A549 (cell line): ENCODE data around the gene KCNQ1. TPM values are rescaled to one million over a fixed set of nuclear protein-coding genes. Genes with fewer than 3 reads are reported as not detected.
A peak's percentile ranks its signal among the peaks of the same experiment; 100 is the strongest.

Experiments
- ATAC-seq, 2 experiments: fragments of 200-7000 bp in 1 of 2; fragments of >200 bp in 1 of 2; cut with Nextera tagmentation in 1 of 2; cut with Tn5 transposase in 1 of 2; 3 replicates each; pipeline versions ENCODE4 v1.8.0 to v1.9.1; 2018 to 2020; ENCODE audit warnings: mild to moderate bottlenecking in 1 of 2, moderate library complexity in 1 of 2
- CTCF ChIA-PET: fragments of 300-600 bp; sonication (Branson Sonifier 250); formaldehyde crosslinking; extraction: SDS; loops from one replicate; lab custom pipeline; 2021; ENCODE audit warnings: antibody characterized with exemption, inconsistent platforms; lab: Yijun Ruan, JAX
- POLR2A ChIA-PET: fragments of 350-600 bp; formaldehyde crosslinking; extraction: SDS; loops from one replicate; lab custom pipeline; 2021; ENCODE audit warnings: antibody characterized with exemption, inconsistent platforms; lab: Yijun Ruan, JAX
- DNase-seq, 2 experiments: peaks; one replicate each; pipeline versions ENCODE4 v3.0.0 to v3.0.0-alpha.2; 2011 to 2016; ENCODE audit warnings: low read depth in 1 of 2, low spot score in 1 of 2
- FAIRE-seq: peaks from 2 replicates; lab custom pipeline; 2011; peaks lifted over from hg19 to GRCh38; lab: Jason Lieb, UNC
- H3K27ac ChIP-seq, 2 experiments: fragments of >200 bp; sonication (Bioruptor Twin); formaldehyde crosslinking; 3 replicates each; pipeline ENCODE4 v1.5.1; 2016 to 2017
- H3K4me1 ChIP-seq: fragments of >200 bp; sonication (Bioruptor Twin); formaldehyde crosslinking; 3 replicates; pipeline ENCODE4 v1.6.1; 2016
- H3K4me2 ChIP-seq: fragments of >200 bp; sonication (Bioruptor Twin); formaldehyde crosslinking; 3 replicates; pipeline ENCODE4 v1.6.1; 2016
- H3K4me3 ChIP-seq: fragments of >200 bp; sonication (Bioruptor Twin); formaldehyde crosslinking; 3 replicates; pipeline ENCODE4 v1.5.1; 2016
- H3K9me3 ChIP-seq: fragments of >200 bp; sonication (Bioruptor Twin); formaldehyde crosslinking; 3 replicates; pipeline ENCODE4 v1.6.1; 2016
- BHLHE40 ChIP-seq: IDR thresholded peaks from 2 replicates; pipeline ENCODE4 v1.6.1; 2012; ENCODE audit warnings: low read depth, low read length, inconsistent platforms
- CHD4 ChIP-seq: fragments of 200-600 bp; sonication (generic); IDR thresholded peaks from 2 replicates; pipeline ENCODE4 v1.6.1; 2016; ENCODE audit warnings: antibody characterized with exemption, mild to moderate bottlenecking, borderline replicate concordance
- CTCF ChIP-seq: fragments of >200 bp; sonication (Bioruptor Twin); formaldehyde crosslinking; IDR thresholded peaks from 3 replicates; pipeline ENCODE4 v1.5.1; 2016
- EHMT2 ChIP-seq: fragments of 200-600 bp; sonication (generic); IDR thresholded peaks from 2 replicates; pipeline ENCODE4 v1.6.1; 2016; ENCODE audit warnings: antibody characterized with exemption, low read depth, mild to moderate bottlenecking, moderate library complexity
- EP300 ChIP-seq, 2 experiments: fragments of >200 bp; sonication (Bioruptor Twin); formaldehyde crosslinking; IDR thresholded peaks; 2 replicates in 1 of 2; 3 replicates in 1 of 2; pipeline ENCODE4 v1.6.1; 2016 to 2017
- FOSB ChIP-seq: fragments of 250-450 bp; sonication (Bioruptor Pico); IDR thresholded peaks from 2 replicates; pipeline ENCODE4 v1.5.0; 2020; ENCODE audit warnings: mild to moderate bottlenecking, moderate library complexity
- HEYL ChIP-seq: fragments of 250-450 bp; sonication (Bioruptor Pico); IDR thresholded peaks from 2 replicates; pipeline ENCODE4 v1.8.0; 2021; ENCODE audit warnings: mild to moderate bottlenecking, moderate library complexity
- HMGXB4 ChIP-seq: fragments of 250-450 bp; sonication (Bioruptor Pico); IDR thresholded peaks from 2 replicates; pipeline ENCODE4 v1.5.0; 2021; ENCODE audit warnings: mild to moderate bottlenecking, moderate library complexity, borderline replicate concordance
- HOXA7 ChIP-seq: fragments of 250-450 bp; sonication (Bioruptor Pico); IDR thresholded peaks from 2 replicates; pipeline ENCODE4 v1.5.0; 2020; ENCODE audit warnings: mild to moderate bottlenecking, moderate library complexity
- HOXB13 ChIP-seq: fragments of 250-450 bp; sonication (Bioruptor Pico); IDR thresholded peaks from 2 replicates; pipeline ENCODE4 v1.5.0; 2020; ENCODE audit warnings: low read depth, mild to moderate bottlenecking, moderate library complexity
- HOXB5 ChIP-seq: fragments of 250-450 bp; sonication (Bioruptor Pico); IDR thresholded peaks from 2 replicates; pipeline ENCODE4 v1.5.0; 2020; ENCODE audit warnings: mild to moderate bottlenecking, moderate library complexity
- JUNB ChIP-seq: fragments of >200 bp; sonication (Bioruptor Twin); formaldehyde crosslinking; IDR thresholded peaks from 2 replicates; pipeline ENCODE4 v1.6.1; 2016
- KDM5A ChIP-seq: fragments of 200-600 bp; sonication (generic); IDR thresholded peaks from 2 replicates; pipeline ENCODE4 v1.6.1; 2016; ENCODE audit warnings: antibody characterized with exemption, mild to moderate bottlenecking
- MAZ ChIP-seq: fragments of 150-350 bp; IDR thresholded peaks from 2 replicates; pipeline ENCODE4 v1.6.1; 2014; ENCODE audit warnings: antibody characterized with exemption, low read depth, low read length, borderline replicate concordance
- POLR2AphosphoS2 ChIP-seq: conservative IDR thresholded peaks from 2 replicates; pipeline ENCODE4 v1.6.1; 2012; ENCODE audit warnings: low read length, improper control_type of control experiment, inconsistent platforms
- RARB ChIP-seq: fragments of 250-450 bp; sonication (Bioruptor Pico); IDR thresholded peaks from 2 replicates; pipeline ENCODE4 v1.8.0; 2021; ENCODE audit warnings: mild to moderate bottlenecking, moderate library complexity
- RCOR1 ChIP-seq: fragments of 150-350 bp; IDR thresholded peaks from 2 replicates; pipeline ENCODE4 v1.6.1; 2014; ENCODE audit warnings: antibody characterized with exemption, low read length, low read depth
- RNF2 ChIP-seq: fragments of 200-600 bp; sonication (generic); IDR thresholded peaks from 2 replicates; pipeline ENCODE4 v1.6.1; 2016; ENCODE audit warnings: low read depth, mild to moderate bottlenecking, antibody characterized with exemption, moderate library complexity, borderline replicate concordance
- SREBF2 ChIP-seq: fragments of 450-650 bp; IDR thresholded peaks from 2 replicates; pipeline ENCODE4 v1.6.1; 2014; ENCODE audit warnings: mild to moderate bottlenecking, moderate library complexity
- TP53 ChIP-seq: fragments of 250-450 bp; sonication (Bioruptor Pico); IDR thresholded peaks from 2 replicates; pipeline ENCODE4 v1.5.0; 2021; ENCODE audit warnings: mild to moderate bottlenecking, moderate library complexity
- USF2 ChIP-seq: fragments of 450-650 bp; IDR thresholded peaks from 2 replicates; pipeline ENCODE4 v1.6.1; 2014; ENCODE audit warnings: antibody characterized with exemption
- ZFP36 ChIP-seq: fragments of 450-650 bp; IDR thresholded peaks from 2 replicates; pipeline ENCODE4 v1.6.1; 2014; ENCODE audit warnings: borderline replicate concordance; ENCODE audit not compliant: partially characterized antibody
- WGBS: methylation state at CpG from one replicate; pipeline ENCODE4 v1.1.6; 2017; ENCODE audit errors: missing lambda C conversion rate; 5-methylcytosine and 5-hydroxymethylcytosine counted together
- polyA plus RNA-seq, 4 experiments: library from polyadenylated mRNA; depleted of rRNA in 3 of 4; stranded (reverse); fragments of >200 nt; fragmentation: RNase III in 1 of 4; extraction: RNeasy Plus Mini Kit Qiagen cat#74134 plus additional on column Dnase treatment in 1 of 4; gene quantifications; 2 replicates in 3 of 4; 3 replicates in 1 of 4; pipeline ENCODE4 v1.2.3, GENCODE V29; 2011 to 2017

Gene KCNQ1
- polyA plus RNA-seq, 2 of the 4 experiments (the other 2 are of a cell fraction): 0.14 to 0.17 TPM

GRCh38 chr11:2398664-2399355 lies 46.0 kb upstream of the KCNQ1 start (continued):
- TF ChIP-seq CTCF: no peak
- TF ChIP-seq BHLHE40: no peak
- no peak for TF ChIP-seq TP53
- no peak for TF ChIP-seq RNF2
- TF ChIP-seq EHMT2: no peak
- TF ChIP-seq RARB (CRISPR knock-in tag): no peak
- TF ChIP-seq JUNB: no peak
- no peak for TF ChIP-seq EP300 (IDR thresholded peaks at IDR 0.05)
- TF ChIP-seq, all 56 proteins: peak for 0

- Histone ChIP-seq H3K9me3 (no peaks in the 10 kb centered on the region), H3K4me3 (peak overlapping the region; percentile 60), H3K4me1 (peaks cover 16% of the 10 kb centered on the region), H3K4me2 (peak overlapping the region; percentile 98), H3K27ac (peak overlapping the region; percentile 89 to 98)
- POLR2A ChIA-PET: interaction anchor here (1.4 to 2.0 kb wide), 2 partner anchors 13 to 22 kb away, joined by 3 to 26 read pairs; partner anchors contain the start of gene CD81
- TF ChIP-seq MAZ (no peak), EHMT2 (no peak), SREBF2 (no peak), ZFP36 (no peak), TP53 (no peak), POLR2AphosphoS2 (peak; percentile 13; the same call in 1 of the 2 replicates), HEYL (CRISPR knock-in tag) (no peak), HOXB5 (CRISPR knock-in tag) (no peak), RCOR1 (no peak), HOXA7 (CRISPR knock-in tag) (0 out of 2 replicates have a peak, but pooled peaks have one; percentile 26), KDM5A (0 out of 2 replicates have a peak, but pooled peaks have one; percentile 36), HOXB13 (CRISPR knock-in tag) (no peak), HMGXB4 (no peak), USF2 (no peak), CHD4 (no peak), FOSB (CRISPR knock-in tag) (no peak)
- WGBS: 28% methylated on average over 4 of the region's 23 CpGs
- FAIRE-seq (no peak), DNase-seq (peak; percentile 31 to 35), ATAC-seq (peak; percentile 28 to 43)
- CTCF ChIA-PET: interaction anchor here (0.9 to 31.0 kb wide), 15 partner anchors 8 to 493 kb away, joined by 3 to 903 read pairs (median 10); partner anchors contain the start of genes C11orf21 and TSPAN32
Observed at GRCh38 chr11:2399488-2400068, 45.2 kb upstream of the KCNQ1 start.
